Ishikawa (cell line): ENCODE measurements around the gene RAB17.

Source experiments
- CEBPB ChIP-seq: IDR thresholded peaks from 2 replicates; pipeline ENCODE4 v1.6.1; 2012
- CREB1 ChIP-seq: IDR thresholded peaks from 2 replicates; pipeline ENCODE4 v1.6.1; 2012; ENCODE audit warnings: low read depth
- EGR1 ChIP-seq: IDR thresholded peaks from 2 replicates; pipeline ENCODE4 v1.6.1; 2012
- EP300 ChIP-seq: IDR thresholded peaks from 2 replicates; pipeline ENCODE4 v1.6.1; 2012; ENCODE audit warnings: borderline replicate concordance
- FOXM1 ChIP-seq: IDR thresholded peaks from 2 replicates; pipeline ENCODE4 v1.6.1; 2012; ENCODE audit warnings: low read depth, borderline replicate concordance
- MAX ChIP-seq: IDR thresholded peaks from 2 replicates; pipeline ENCODE4 v1.6.1; 2012
- NFIC ChIP-seq: IDR thresholded peaks from 2 replicates; pipeline ENCODE4 v1.6.1; 2012
- RAD21 ChIP-seq: IDR thresholded peaks from 2 replicates; pipeline ENCODE4 v1.6.1; 2012; ENCODE audit warnings: low read depth
- REST ChIP-seq: IDR thresholded peaks from 2 replicates; pipeline ENCODE4 v1.6.1; 2012; ENCODE audit warnings: low read depth, mild to moderate bottlenecking
- TAF1 ChIP-seq: IDR thresholded peaks from 2 replicates; pipeline ENCODE4 v1.6.1; 2012; ENCODE audit warnings: low read depth, mild to moderate bottlenecking
- TCF12 ChIP-seq: IDR thresholded peaks from 2 replicates; pipeline ENCODE4 v1.6.1; 2012; ENCODE audit warnings: low read depth
- TEAD4 ChIP-seq: IDR thresholded peaks from 2 replicates; pipeline ENCODE4 v1.6.1; 2012
- USF1 ChIP-seq: IDR thresholded peaks from 2 replicates; pipeline ENCODE4 v1.6.1; 2012
- YY1 ChIP-seq: IDR thresholded peaks from 2 replicates; pipeline ENCODE4 v1.6.1; 2012; ENCODE audit warnings: low read depth
- ZBTB7A ChIP-seq: IDR thresholded peaks from 2 replicates; pipeline ENCODE4 v1.6.1; 2012; ENCODE audit warnings: low read depth

Gene RAB17

GRCh38 chr2:237546040-237546875 is 44.3 kb downstream of the RAB17 start:
- TF ChIP-seq CREB1, result no peak
- no peak for TF ChIP-seq FOXM1
- TF ChIP-seq EP300, result no peak
- no peak for TF ChIP-seq TEAD4
- no peak for TF ChIP-seq USF1
- TF ChIP-seq CEBPB, result no peak
- no peak for TF ChIP-seq TAF1
- TF ChIP-seq YY1, result no peak
- TF ChIP-seq EGR1, result no peak
- TF ChIP-seq ZBTB7A, result no peak
- no peak for TF ChIP-seq MAX
- no peak for TF ChIP-seq TCF12

- no peak for TF ChIP-seq YY1
- no peak for TF ChIP-seq TAF1
- no peak for TF ChIP-seq REST
- no peak for TF ChIP-seq CEBPB
- no peak for TF ChIP-seq EGR1
- TF ChIP-seq ZBTB7A, result no peak
- no peak for TF ChIP-seq EP300
- no peak for TF ChIP-seq NFIC
- TF ChIP-seq CREB1, result no peak
- TF ChIP-seq TCF12, result no peak
- TF ChIP-seq MAX, result no peak
- no peak for TF ChIP-seq USF1
- TF ChIP-seq RAD21, result no peak
Observed at GRCh38 chr2:237542001-237542704, 48.4 kb downstream of the RAB17 start.

- TF ChIP-seq REST (no peak), YY1 (no peak), NFIC (no peak)
Observed at GRCh38 chr2:237541243-237541642, 49.3 kb downstream of the RAB17 start.

GRCh38 chr2:237540823-237541222 is 49.7 kb downstream of the RAB17 start:
- TF ChIP-seq TCF12 (peak; percentile 24; the same call in 1 of the 2 replicates), ZBTB7A (no peak)

GRCh38 chr2:237540223-237540775 is 50.2 kb downstream of the RAB17 start:
- TF ChIP-seq REST, result peak; percentile 34; the same call in 1 of the 2 replicates
- TF ChIP-seq USF1, result no peak
- TF ChIP-seq TCF12, result no peak
- no peak for TF ChIP-seq EP300
